ENCODE data around the gene NEDD4L.

NEDD4L gene

GRCh38 chr18:58388736-58389135, 344.7 kb downstream of the NEDD4L start (continued):
- TF ChIP-seq BCL6B (tag by site-specific recombination; IDR thresholded peaks at IDR 0.05) (no peak), TRIM28 (IDR thresholded peaks at IDR 0.05; ENCODE audit: borderline replicate concordance, low read length) (no peak), ZNF521 (tag by site-specific recombination; IDR thresholded peaks at IDR 0.05) (no peak), ZNF2 (tag by site-specific recombination; IDR thresholded peaks at IDR 0.05) (no peak)
- TF ChIP-seq, protein P1, sequence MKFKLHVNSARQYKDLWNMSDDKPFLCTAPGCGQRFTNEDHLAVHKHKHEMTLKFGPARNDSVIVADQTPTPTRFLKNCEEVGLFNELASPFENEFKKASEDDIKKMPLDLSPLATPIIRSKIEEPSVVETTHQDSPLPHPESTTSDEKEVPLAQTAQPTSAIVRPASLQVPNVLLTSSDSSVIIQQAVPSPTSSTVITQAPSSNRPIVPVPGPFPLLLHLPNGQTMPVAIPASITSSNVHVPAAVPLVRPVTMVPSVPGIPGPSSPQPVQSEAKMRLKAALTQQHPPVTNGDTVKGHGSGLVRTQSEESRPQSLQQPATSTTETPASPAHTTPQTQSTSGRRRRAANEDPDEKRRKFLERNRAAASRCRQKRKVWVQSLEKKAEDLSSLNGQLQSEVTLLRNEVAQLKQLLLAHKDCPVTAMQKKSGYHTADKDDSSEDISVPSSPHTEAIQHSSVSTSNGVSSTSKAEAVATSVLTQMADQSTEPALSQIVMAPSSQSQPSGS (tag by site-specific recombination; IDR thresholded peaks at IDR 0.05; ENCODE audit: low read depth), result no peak

- CTCF ChIA-PET, result no interaction called here
- Histone ChIP-seq H3K4me3 (ENCODE audit: low read depth, low read length) (no peak overlapping the region), H3K27ac (ENCODE audit: extremely low read depth, low read depth, low read length) (no peak overlapping the region), H3K4me1 (ENCODE audit: control insufficient read depth, insufficient read depth, low read length) (no peaks in the 10 kb centered on the region), H3K9me3 (ENCODE audit: control insufficient read depth, insufficient read depth, low read depth, low read length) (no peaks in the 10 kb centered on the region), H3K36me3 (ENCODE audit: control insufficient read depth in 2 of 2, insufficient read depth in 1 of 2, low read length in 2 of 2) (peaks cover 4 to 81% of the 10 kb centered on the region in 2 experiments; a peak in 1 of 3 replicates)
- POLR2A ChIA-PET, result no interaction called here
- TF ChIP-seq ZNF121 (tag by site-specific recombination; IDR thresholded peaks at IDR 0.05), result peak; percentile 71; the same call in 1 of the 2 replicates
- TF ChIP-seq, protein P2, sequence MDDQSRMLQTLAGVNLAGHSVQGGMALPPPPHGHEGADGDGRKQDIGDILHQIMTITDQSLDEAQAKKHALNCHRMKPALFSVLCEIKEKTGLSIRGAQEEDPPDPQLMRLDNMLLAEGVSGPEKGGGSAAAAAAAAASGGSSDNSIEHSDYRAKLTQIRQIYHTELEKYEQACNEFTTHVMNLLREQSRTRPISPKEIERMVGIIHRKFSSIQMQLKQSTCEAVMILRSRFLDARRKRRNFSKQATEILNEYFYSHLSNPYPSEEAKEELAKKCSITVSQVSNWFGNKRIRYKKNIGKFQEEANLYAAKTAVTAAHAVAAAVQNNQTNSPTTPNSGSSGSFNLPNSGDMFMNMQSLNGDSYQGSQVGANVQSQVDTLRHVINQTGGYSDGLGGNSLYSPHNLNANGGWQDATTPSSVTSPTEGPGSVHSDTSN (CRISPR knock-in tag; IDR thresholded peaks at IDR 0.05), result no peak
These were observed 345.7 kb downstream of the NEDD4L start for GRCh38 chr18:58389745-58390144.

- H3K4me1 ChIP-seq (ENCODE audit: control insufficient read depth, insufficient read depth, low read length), result no peaks in the 10 kb centered on the region
- no peak overlapping the region for H3K4me3 ChIP-seq (ENCODE audit: low read depth, low read length)
- TF ChIP-seq ZFP41 (tag by site-specific recombination; IDR thresholded peaks at IDR 0.05; ENCODE audit: borderline replicate concordance) (no peak), GLI2 (tag by site-specific recombination; IDR thresholded peaks at IDR 0.05; ENCODE audit: borderline replicate concordance, low read depth) (no peak), ZNF114 (tag by site-specific recombination; IDR thresholded peaks at IDR 0.05) (no peak), SALL2 (tag by site-specific recombination; IDR thresholded peaks at IDR 0.05; ENCODE audit: borderline replicate concordance) (no peak), YY1 (tag by site-specific recombination; IDR thresholded peaks at IDR 0.05) (no peak)
- TF ChIP-seq, protein P2 (CRISPR knock-in tag; IDR thresholded peaks at IDR 0.05), result no peak
- peaks cover 4 to 80% of the 10 kb centered on the region in 2 experiments; a peak in 1 of 3 replicates for H3K36me3 ChIP-seq (ENCODE audit: control insufficient read depth in 2 of 2, insufficient read depth in 1 of 2, low read length in 2 of 2)
- H3K27ac ChIP-seq (ENCODE audit: extremely low read depth, low read depth, low read length), result no peak overlapping the region
- no peaks in the 10 kb centered on the region for H3K9me3 ChIP-seq (ENCODE audit: control insufficient read depth, insufficient read depth, low read depth, low read length)
- ChIA-PET POLR2A (no interaction called here), CTCF (interaction anchor here (0.6 kb wide), 1 partner anchor 29 kb away, joined by 3 read pairs; no protein-coding TSS in a partner anchor)
These were observed 346.4 kb downstream of the NEDD4L start for GRCh38 chr18:58390399-58390798.

DNA sequence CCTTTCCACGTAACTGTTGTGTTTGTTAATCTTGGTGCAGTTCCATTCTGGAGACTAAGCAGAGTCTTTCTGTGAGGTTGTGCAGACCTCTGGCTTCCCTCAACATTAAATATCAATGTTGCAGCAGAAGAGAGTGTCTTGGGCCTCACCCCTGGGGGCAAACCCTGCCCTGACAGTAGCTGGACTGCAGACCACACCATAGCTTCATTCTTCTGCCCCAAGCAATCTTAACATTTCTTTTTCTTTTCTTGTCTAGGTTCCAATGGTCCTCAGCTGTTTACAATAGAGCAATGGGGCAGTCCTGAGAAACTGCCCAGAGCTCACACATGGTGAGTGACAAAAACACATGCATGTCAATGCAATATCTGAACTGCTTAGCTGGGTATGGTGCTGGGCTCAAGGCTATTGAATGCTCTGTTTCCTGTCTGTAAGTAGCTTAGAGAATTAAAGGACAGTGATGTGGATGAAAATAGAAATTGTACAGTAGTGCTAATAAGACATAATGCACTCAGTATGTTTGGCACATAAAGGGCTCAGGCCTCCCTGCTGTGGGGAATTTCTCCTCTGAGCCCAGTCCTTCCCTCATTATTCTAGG, 347.3 kb downstream of the NEDD4L start:
- Histone ChIP-seq H3K27ac (ENCODE audit: extremely low read depth, low read depth, low read length) (no peak overlapping the region), H3K4me1 (ENCODE audit: control insufficient read depth, insufficient read depth, low read length) (no peaks in the 10 kb centered on the region), H3K4me3 (ENCODE audit: low read depth, low read length) (no peak overlapping the region), H3K9me3 (ENCODE audit: control insufficient read depth, insufficient read depth, low read depth, low read length) (no peaks in the 10 kb centered on the region), H3K36me3 (ENCODE audit: control insufficient read depth in 2 of 2, insufficient read depth in 1 of 2, low read length in 2 of 2) (peaks cover 4 to 82% of the 10 kb centered on the region in 2 experiments; a peak in 1 of 3 replicates)
- CTCF ChIA-PET, result interaction anchor here (0.6 to 2.0 kb wide), 3 partner anchors 11 to 318 kb away, joined by 3 to 7 read pairs (median 5); no protein-coding TSS in a partner anchor
- POLR2A ChIA-PET, result no interaction called here
- TF ChIP-seq SETDB1 (IDR thresholded peaks at IDR 0.05; ENCODE audit: insufficient read length, low read length), result no peak
- TF ChIP-seq ZFP69B (tag by site-specific recombination; IDR thresholded peaks at IDR 0.05), result no peak
- no peak for TF ChIP-seq ZNF391 (tag by site-specific recombination; IDR thresholded peaks at IDR 0.05; ENCODE audit: borderline replicate concordance, low read depth)
- no peak for TF ChIP-seq ZBTB44 (tag by site-specific recombination; IDR thresholded peaks at IDR 0.05)
- no peak for TF ChIP-seq RBAK (tag by site-specific recombination; IDR thresholded peaks at IDR 0.05)
- no peak for TF ChIP-seq ZNF501 (tag by site-specific recombination; IDR thresholded peaks at IDR 0.05)
- TF ChIP-seq ZNF184 (tag by site-specific recombination; IDR thresholded peaks at IDR 0.05), result no peak
- TF ChIP-seq WT1 (tag by site-specific recombination; IDR thresholded peaks at IDR 0.05), result no peak
- no peak for TF ChIP-seq EGR2 (tag by site-specific recombination; IDR thresholded peaks at IDR 0.05; ENCODE audit: low read depth)
- no peak for TF ChIP-seq ZSCAN23 (tag by site-specific recombination; IDR thresholded peaks at IDR 0.05)
- TF ChIP-seq ZNF626 (tag by site-specific recombination; IDR thresholded peaks at IDR 0.05), result no peak
- no peak for TF ChIP-seq FEZF1 (tag by site-specific recombination; IDR thresholded peaks at IDR 0.05)
